GM19455 (cell line): ENCODE data around the gene AGPS.
"Not testable (repeated sequence)": the region's sequence is repeated elsewhere in the genome, so short reads cannot be mapped to it uniquely, and the experiment has no call there.

Source experiments
- ATAC-seq: cut with Tn5 transposase; IDR thresholded peaks from one replicate; pipeline ENCODE4 v1.9.1; 2021; ENCODE audit not compliant: unreplicated experiment

Gene AGPS

DNA sequence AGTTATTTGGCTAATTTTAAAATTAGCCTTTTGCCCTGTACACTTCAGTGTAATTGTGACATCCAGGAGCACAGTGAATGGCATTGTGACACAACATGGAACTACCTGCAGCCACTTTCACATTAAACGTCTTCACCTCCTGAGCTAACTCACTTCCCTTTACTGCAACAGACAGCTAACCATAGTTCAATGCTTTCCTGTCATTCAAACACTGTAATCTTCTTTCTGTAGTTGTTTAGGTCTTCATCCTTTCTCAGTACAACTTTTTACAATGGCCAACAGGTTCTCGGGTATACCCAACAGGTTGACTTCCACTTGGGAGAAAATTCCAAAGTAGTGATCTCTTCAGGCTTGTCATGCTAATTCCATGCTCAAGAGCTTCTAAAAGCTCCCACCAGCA, 8.6 kb upstream of the AGPS start:
- no peak for ATAC-seq

DNA sequence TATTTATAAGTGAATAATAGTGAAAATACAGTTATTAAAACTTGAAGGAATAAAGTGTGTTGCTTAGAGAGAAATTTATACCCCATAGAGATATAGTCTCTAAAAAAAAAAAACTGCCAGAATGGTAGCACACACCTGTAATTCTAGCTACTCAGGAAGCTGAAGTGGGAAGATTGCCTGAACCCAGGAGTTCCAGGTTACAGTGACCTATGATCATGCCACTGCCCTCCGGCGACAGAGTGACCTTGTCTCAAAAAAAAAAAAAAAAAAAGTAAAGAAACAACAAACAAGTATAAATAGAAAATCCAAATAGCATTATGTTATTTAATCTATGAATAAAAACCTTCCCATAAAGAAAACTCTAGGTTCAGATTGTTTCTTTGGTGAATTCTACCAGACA, 7.4 kb upstream of the AGPS start:
- ATAC-seq = no peak

DNA sequence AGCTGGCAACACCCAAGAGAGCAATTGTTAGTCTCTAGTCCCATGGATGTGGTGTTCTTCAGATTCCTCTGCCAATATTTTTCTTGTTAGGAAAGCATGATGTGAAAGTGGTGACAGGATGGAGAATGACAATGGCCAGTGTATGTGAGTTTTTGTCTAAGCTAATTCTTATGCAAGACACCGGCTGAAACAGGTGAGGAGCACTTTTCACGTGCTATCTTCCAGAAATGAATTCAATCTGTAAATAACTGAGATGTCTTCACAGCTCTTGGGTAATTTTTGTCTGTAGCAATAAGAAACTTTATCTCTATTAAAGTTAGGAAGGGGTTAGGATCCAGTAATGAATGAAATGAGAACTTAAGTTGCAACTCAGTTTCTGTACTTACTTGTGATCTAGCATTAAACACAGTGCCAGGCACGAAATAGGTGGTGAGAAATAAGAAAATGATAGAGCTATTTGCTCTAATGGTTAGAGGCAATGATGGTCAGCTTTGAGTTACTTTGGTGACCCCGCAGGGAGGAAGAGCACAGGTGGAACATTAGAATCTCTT, 676 bp upstream of the AGPS start:
- ATAC-seq = no peak

DNA sequence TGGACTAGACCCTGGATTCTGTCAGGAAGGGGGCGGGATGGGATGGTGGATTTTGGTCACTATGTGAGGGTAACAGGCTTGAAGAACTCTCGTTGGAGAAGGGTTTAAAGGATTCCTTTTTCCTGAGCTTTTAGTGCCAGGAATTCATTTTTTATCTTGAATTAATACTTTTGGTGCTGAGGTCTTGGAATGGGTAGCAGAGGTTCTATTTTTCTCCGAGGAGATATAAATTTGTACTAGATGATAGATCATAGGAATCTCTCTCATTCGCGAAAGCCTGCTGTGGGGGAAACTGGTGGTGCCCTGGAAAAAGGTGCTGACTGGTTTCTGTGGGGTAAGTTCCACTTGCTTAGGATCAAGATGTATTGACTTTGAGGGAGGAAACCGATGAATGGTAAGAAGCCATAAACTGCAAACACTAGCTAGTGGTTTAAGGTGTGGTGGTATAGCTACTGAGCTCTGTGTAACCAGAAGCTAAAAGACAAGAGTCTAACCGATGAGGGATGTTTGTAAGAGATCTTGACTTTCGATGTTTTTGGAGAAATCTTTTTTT, 706 bp downstream of the AGPS start:
- ATAC-seq = no peak

DNA sequence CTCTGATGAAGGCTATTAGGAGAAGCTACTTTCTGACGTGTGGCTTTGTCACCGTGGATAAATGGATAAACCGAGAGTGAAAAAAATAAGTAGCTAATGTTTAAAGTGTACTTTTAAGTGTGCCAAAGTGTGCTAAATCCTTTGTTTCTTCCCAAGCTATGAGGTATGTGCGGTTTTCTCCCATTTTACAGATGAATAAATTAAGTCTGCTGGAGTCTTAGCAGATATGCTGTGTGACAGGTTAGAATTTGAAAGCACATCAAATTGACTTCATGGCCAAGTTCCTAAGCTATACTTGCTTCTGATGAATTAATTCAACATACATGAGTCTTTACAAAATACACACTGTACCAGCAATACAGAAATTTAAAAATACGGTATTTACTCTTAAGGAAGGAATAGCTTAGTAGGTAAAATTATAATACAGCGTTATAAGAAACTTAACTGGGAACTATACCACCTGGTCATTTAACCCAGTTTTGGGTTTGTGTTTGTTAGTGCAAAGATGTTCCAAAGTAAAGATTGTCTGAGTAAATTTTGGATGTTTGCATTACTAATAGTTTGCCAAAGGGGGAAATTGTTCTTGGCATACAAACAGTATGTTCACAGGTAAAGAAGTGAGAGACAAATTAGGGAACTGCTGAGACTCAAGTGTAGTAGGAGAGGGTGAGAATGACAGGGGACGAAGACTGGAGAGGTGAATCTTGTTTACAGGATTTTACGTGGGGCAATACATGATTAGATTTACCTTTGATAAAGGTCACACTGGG, 1.4 kb downstream of the AGPS start:
- no peak for ATAC-seq

DNA sequence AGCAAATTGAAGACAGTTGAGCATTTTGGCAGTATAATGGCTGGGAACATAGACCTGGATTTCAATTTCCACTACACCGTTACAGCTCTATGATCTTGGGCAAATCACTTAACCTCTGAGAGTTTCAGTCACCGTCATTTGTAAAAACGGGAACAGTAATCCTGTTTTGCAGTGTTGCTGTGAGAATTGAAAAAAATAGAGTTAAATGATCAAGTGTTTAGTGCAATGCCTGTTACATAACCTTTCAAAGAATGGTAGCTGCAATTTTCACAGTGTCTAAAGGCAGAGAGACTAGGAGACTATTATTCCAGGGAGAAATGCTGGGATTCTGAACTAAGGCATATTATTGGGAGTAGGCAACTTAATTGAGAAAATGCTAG, 2.0 kb downstream of the AGPS start:
- ATAC-seq = no peak

DNA sequence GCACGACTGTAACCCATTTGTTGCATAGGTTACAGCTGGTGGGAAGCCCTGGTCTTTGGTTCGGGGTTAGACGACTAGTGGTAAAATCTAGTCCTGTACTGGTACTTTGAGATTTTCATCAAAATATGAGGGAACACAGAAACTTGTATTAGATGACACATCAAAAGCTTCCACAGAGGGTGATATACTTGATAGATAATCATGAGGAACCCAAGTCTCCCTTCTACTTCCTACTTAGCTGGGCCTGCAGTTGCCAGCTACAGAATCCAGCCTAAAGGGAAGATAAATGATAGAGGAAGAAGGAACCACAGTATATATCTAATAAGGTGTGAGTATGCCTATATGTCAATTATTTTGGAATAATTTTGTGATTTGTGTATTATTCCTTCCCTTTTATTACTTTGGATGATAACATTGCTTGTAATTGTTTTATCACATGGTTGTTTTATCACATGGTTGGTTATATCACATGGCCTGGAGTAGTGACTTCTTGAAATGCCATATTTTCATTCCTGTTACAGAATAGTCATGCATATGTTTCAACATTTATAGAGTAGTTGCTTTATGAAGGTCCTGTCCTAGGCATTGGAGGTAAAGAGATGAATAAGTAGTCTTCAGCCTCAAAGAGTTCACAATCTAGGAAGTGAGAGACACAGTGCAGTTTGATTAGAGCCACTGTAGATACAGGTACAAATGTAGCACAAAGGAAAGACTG, 2.9 kb downstream of the AGPS start:
- ATAC-seq = no peak

DNA sequence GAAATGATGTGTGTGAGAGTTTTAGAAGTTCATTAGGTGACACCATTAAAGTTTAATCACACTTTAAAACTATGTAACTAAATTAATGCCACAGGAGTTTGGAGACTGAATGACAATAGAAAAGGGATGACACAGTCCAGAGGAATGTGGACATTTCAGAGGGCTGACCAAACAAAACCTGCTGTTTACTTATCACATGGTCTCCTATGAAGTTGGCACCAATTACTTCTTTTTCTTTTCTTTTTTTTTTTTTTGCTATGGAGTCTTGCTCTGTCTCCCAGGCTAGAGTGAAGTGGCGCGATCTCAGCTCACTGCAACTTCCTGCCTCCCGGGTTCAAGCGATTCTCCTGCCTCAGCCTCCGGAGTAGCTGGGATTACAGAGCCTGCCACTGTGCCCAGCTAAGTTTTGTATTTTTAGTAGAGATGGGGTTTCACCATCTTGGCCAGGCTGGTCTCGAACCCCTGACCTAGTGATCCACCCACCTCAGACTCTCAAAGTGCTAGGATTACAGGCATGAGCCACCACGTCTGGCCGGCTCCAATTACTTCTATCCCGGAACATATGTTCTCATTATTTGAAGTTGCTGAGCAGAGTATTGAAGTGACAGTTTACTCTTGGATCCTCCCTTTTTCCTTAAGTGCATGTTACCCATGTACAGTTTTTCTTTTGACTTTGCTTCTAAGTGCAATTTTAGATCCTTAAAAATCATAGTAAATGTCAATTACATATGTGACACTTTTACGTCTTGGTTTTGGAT, 4.3 kb downstream of the AGPS start:
- ATAC-seq = no peak

DNA sequence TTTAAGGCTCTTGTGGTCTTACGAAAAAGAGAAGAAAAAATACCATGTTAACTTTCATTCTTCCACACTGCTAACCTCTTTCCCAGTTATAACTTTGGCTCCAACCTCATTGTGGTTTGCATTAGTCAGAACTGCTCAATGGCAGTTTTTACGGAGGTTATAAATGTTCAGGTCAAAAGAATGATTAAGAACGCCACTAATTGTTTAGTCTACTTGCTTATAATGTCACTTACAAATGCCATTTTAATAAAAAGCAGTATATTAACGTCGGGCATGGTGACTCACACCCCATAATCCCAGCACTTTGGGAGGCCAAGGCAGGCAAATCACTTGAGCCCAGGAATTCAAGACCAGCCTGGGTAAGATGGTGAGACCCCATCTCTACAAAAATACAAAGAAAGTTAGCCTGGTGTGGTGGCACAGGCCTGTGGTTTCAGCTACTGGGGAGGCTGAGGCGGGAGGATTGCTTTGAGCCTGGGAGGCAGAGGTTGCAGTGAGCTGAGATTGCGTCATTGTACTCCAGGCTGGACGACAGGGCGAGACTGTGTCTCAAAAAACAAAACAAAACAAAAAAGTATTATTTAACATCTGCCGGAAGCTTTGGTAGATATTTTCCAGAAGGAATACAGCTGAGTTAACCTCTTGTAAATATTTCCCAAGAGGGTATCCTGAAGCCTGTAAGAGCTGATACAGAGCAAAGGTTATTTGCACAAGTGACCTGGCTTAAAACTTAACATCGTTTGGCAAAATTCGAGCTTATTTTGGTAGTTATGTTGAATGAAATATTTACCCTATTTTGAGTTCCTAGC, 5.1 kb downstream of the AGPS start:
- no peak for ATAC-seq

DNA sequence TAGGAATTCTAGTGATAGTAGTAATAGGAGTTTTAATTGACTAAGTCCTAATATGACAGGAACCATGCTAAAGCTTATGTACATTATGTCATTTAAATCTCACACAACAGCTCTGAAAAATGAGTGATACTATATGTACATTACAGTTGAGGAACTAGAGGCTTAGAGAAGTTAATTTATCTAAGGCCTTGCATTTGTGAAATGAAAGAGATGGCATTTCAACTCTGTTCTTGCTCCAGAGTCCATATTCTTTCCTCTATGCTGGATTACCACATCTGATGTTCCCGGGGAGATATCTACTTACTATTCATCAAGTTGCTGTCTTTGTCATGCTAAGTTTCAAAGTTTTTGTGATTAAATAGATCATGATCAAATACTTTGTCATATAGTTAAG, 5.7 kb downstream of the AGPS start:
- no peak for ATAC-seq

DNA sequence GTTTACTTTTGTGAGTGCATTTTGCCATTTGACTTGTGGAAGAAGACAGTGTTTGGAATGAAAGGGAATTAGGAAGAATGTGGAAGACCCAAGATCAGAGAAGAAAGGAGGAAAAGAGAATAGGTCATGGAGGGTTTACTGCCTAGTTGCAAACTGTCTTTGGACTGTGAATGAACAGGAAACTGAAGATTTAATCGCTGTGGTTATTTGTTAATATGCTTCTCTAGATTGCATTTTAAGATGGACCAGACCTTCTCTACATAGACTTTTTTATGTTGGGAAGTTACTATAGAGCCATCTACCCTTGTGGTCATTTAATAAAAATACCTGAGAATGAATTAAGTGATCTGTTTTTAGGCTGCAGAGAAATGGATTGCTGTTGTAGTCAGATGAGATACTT, 6.2 kb downstream of the AGPS start:
- no peak for ATAC-seq

DNA sequence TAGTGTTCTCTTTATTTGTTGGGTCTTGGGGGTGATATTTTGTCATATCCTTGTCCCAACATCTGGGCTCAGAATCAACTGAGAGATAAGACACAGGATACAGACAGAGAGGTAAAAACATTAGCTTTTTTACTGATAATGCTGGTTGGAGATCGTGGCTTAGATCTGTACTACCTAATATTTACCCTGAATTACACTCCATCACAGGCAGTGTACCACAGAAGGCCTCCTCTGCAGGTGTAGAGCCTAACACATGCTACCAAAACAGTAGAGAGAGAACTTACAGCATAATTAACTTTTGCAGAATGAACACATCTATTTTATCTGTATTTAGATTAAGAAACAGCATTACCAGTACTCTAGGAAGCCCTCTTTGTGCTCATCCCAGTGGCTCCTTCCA, 6.8 kb downstream of the AGPS start:
- no peak for ATAC-seq

DNA sequence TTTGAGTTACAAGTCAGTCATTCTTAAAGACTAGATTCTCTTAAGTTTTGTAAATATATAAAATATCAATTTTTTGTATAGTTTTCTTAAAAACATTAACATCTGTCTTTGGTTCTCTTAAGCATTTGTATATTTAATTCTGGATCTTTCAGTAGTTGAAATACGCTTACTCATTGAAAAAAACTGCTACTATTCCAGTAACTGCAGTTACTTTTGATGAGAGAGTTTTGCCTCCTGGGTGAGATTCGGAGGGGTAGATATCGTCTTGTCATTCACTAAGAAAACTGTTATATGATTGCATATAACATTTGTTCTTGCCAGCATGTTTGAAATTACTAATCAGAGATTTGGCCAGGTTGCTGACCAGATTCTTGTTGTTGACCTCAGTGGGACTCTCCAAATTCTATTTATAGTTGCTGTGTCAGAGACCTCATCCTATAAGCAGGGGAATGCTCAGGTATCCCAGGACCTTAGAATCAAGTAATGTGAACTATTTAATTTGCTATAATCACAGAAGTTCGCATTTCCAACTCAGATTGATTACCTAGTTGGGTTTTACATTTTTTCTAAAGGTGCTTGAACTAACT, 7.9 kb downstream of the AGPS start:
- ATAC-seq = no peak

DNA sequence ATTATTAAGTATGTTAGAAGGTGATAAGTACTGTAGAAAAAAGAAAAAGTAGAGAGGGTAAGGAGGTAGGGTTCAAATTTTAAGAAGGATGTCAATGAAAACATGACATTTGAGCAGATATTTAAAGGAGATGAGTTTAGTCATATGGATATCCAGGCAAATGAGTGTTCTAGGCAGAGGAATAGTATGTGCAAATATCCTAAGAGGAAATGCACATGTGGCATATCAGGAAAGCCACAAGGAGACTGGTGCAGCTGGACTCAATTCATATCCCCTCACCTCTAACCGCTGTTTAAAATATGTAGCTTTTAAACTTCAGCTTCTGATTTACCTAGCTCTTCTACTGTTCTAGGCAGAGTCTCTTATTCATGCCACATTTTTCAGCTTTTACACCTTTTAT, 9.5 kb downstream of the AGPS start:
- ATAC-seq = no peak

DNA sequence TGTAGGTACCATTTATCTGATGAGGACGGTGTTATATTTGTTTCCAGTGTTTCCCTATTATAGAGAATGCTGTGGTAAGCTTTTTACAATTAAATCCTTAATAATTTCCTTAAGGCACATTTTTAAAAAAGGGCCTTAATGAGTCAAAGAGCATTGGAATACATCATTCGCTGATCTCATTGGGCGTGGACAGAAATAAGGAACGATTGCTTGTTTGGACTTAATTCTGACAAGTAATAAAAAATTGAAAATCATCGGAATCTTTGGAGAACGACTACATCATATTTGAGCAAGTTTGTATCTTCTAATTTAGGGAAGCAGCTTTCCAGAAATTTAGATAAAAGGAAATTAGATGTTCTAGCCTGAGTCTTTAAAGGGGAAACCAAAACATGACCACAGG, 11.3 kb downstream of the AGPS start:
- ATAC-seq = no peak

DNA sequence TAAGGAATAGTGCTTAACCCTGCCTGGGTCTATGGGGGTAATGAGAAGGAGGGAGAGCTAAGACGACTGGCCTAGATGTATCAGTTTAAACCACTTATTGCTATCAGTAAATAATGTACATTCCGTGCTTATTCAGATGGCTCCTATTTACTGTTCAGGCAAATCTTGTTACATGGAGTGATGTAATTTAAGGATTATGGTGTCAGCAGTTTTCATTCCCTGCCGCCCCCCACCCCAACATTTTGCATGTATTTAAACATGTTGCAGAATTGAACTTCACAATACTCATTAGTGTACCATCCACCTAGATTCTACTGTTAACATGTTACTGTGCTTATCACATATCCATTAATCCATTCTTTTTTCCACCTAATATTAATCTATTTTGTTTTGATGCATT, 11.7 kb downstream of the AGPS start:
- ATAC-seq = no peak

DNA sequence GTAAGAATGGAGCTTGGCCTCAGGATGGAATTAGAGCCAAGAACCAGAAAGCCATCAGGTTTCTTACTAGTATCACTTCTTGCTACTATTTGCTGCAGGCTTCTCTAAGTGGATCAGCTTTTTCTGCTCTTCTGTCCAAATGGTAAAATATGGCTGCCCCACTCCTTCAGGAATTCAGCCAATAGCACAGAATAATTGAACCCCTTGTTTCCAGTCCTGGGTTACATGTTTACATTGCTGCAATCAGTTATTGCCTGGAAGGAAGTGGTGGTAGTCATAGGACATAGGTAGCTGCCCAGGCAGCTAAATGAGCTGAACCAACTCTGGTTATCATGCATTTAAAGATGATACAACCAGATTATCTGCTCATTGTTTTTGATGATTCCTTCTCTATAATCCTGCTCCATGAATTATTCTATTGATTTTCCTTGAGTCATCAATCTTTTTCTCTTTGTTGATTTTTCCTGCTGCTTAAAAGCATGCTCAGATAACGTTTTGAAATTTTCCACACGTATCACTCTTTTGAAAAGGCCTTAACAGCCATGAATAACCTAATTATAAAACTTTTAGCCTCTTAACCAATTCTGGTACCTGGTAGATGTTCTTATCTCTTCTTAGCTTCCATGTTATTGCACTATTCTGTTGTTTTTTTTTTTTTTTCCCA, 12.6 kb downstream of the AGPS start:
- no peak for ATAC-seq

DNA sequence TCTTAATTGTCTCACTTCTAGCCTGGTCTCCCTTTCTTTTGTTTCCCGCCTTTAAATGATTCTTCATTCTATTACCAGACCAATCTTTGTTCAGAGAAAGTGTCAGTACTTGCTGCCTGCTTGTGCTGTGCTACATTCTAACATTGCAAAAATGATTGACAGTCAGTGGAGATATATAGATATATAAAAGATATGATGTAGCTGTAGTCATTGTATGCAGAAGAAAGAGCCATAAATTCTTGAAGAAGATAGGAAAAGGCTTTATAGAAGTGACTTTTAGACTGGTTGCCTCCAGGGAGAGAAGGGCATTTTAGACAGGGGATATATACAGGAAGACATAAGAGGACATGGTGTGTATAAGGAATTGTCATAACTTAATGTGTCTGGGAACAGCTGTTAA, 13.6 kb downstream of the AGPS start:
- ATAC-seq = no peak

DNA sequence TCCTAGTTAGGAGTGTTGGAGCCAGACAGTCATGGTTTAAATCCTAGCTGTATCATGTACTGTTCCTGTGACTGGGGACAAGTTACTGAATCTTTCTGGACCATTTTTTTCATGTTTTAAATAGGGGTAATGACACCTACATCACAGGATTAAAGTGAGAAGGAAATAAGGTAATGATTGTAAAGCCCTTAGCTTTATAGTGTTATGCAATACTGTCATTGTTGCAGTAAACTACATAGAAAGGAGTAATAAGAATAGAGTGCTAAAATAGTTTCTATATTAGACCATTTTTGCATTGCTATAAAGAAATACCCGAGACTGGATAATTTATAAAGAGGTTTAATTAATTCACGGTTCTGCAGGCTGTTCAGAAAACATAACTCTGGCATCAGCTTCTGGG, 14.5 kb downstream of the AGPS start:
- ATAC-seq = no peak

DNA sequence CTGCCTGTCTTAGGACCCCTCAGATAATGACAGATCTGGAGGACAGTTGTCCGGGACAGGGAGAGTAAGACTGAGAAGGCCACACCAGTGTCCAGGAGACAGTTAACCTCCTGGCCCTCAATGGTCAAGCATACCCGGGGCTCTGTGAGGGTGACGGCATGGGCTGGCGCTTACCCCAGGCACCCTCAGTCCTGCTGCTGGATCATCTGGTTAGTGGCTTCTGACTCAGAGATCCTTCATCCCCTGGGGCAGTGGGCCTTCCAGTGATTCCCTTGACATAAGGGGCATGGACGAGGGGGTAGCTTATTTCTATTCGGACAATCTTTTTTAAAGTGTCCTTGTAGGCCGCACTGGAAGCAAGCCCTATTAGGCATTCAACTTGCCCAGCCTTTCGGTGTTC, 18.1 kb downstream of the AGPS start:
- not testable (repeated sequence) for ATAC-seq
